NOMO-1 treated with DMSO at 0.1 percent for 48 hours (cell line): ENCODE measurements around the gene TBCCD1.

Source experiments
- DNase-seq: peaks from one replicate; lab custom pipeline; 2025; ENCODE audit not compliant: unreplicated experiment; lab: John Stamatoyannopoulos, UW

Gene TBCCD1, protein sequence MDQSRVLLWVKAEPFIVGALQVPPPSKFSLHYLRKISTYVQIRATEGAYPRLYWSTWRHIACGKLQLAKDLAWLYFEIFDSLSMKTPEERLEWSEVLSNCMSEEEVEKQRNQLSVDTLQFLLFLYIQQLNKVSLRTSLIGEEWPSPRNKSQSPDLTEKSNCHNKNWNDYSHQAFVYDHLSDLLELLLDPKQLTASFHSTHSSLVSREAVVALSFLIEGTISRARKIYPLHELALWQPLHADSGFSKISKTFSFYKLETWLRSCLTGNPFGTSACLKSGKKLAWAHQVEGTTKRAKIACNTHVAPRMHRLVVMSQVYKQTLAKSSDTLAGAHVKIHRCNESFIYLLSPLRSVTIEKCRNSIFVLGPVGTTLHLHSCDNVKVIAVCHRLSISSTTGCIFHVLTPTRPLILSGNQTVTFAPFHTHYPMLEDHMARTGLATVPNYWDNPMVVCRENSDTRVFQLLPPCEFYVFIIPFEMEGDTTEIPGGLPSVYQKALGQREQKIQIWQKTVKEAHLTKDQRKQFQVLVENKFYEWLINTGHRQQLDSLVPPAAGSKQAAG

DNA sequence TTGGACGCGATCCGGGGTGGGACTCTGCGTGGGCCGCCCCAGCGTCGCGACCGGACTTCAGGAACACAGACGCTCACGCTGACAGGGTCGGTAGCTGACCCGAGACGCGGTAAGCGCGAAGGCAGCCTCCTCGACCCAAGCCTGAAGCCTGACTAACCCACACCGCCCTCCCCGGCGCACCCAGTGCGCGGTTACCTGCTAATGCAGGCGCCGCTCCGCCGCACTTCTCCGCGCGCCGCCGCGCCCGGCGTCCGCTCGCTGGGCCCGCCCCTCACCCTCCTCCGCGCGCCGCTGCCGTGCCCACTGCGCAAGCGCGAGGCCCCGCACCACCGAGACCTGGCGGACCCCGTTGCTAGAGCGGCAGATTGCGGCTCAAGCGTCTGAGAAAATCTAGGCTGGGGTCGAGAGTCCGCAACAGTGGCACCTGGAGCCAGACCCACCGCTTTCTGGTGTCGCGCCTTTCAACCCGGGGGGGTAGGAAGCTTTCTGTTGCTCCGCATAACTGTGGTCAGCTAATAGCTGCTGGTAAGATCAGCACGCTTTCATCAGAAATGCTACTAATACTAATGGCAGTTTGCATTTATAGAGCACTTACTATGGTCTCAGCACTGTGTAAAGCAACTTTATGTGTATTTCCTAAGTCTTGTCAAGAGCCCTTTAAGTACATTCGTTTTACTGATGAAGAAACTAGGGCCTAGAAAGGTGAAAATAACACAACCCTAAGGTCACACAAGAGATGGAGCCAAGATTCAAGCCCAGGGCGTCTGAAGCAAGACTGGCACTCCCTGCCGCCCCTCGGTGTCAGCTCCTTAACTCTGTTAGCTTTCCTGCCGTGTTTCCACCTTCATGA is at the start of gene TBCCD1:
TBCCD1 (minus strand) TSS at position 268 of the 850 bp plus-strand sequence. CDS start 3,010 bp downstream, outside the sequence.
- peak; percentile 92 for DNase-seq

DNA sequence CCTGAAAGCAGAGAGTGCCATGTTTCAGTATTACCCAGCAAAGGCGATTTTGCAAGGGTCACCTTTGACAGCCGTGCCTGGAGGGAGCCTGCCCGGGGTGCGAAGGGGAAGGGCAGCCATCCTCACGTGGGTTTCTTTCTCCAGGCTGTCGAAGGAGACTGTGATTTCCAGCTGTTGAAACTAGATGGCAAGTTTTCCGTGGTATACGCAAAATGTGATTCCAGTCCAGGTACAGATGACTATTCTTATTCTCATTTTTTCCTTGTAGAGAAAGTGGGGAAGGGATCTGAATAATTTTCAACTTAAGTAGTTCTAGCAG is 49.1 kb upstream of the TBCCD1 start:
- DNase-seq, result no peak

DNA sequence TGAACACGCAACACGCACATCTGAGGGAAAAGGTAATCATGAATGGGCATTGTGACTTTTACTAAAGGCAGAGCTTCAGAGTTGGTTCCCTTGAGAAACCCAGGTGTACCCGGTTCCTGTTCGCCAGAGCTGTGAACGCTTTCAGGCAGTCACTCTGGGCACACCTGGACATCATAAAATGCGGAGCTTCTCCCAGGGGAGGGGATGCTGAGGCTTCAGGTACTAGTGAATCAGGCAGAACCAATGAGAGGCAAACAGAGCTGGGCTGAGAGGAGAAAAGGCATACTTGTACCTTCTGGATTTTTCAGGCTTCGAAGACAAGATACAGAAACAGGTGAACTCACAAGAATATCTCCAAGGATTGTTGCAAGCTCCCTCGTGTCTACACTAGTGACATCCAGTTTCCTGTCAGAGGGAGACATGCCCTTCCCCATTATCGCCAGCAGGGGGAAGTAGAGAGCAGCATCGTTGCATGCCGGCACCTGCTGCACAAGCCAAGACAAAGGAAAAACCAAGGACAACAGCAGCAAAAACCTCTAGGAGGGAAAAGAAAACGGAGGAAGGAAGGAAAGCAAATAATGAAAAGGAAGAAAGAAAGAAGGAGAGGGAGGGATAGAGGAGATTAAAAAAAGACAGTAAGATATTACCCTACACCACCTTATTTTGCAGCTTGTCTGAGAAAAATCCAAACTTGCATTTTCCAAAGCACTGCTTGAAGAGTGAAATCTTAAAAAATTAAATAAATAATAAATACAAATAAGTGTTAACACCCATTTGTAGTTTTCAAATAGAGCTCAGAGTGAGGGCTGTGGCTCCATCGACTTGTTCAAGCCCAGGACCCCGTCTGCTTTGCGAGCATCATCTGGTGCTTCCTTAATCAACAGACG is 47.7 kb upstream of the TBCCD1 start:
- DNase-seq, result peak; percentile 76

DNA sequence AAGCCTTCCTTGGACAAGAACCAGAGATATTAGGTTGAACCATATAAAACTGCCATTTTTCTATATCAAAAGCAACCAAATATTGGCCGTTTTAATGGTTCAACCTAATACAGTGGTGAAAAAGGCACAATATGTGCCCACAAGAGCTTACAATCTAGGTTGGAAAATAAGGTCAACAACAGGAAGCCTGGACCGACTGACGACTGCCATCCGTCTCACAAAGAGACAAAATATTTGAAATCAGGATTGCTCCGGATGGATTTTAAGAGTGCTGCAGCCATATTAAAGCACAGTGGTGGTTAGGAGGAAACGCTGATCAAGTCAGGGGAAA is 47.1 kb upstream of the TBCCD1 start:
- no peak for DNase-seq

DNA sequence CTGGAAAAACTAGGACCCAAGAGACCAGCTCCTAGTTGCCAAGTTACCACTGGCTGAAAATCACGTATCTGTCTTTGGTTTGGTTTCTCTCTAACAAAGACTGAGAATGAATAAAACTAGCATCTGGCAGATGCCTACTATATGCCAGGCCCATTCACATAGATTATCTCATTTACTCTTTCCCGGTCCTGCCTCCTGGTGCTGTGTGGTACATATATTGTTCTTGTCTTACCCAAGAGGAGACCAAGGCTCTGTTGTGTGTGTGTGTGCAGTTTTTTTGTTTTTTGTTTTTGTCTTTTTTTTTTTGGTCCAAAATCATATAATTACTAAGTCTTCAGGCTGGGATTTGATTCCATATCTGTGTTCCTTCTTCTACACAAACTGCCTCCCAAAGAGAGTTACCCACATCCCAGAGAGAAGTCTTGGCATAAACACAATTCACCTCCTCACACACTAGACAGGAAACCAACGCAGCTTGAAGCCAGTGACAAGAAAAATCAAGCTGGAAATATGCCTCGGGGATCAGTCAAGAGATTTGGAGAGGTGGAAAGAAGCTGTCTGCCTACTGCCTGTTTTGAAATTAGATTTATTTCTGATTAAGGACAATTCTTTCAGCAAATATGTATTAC is 46.6 kb upstream of the TBCCD1 start:
- no peak for DNase-seq

DNA sequence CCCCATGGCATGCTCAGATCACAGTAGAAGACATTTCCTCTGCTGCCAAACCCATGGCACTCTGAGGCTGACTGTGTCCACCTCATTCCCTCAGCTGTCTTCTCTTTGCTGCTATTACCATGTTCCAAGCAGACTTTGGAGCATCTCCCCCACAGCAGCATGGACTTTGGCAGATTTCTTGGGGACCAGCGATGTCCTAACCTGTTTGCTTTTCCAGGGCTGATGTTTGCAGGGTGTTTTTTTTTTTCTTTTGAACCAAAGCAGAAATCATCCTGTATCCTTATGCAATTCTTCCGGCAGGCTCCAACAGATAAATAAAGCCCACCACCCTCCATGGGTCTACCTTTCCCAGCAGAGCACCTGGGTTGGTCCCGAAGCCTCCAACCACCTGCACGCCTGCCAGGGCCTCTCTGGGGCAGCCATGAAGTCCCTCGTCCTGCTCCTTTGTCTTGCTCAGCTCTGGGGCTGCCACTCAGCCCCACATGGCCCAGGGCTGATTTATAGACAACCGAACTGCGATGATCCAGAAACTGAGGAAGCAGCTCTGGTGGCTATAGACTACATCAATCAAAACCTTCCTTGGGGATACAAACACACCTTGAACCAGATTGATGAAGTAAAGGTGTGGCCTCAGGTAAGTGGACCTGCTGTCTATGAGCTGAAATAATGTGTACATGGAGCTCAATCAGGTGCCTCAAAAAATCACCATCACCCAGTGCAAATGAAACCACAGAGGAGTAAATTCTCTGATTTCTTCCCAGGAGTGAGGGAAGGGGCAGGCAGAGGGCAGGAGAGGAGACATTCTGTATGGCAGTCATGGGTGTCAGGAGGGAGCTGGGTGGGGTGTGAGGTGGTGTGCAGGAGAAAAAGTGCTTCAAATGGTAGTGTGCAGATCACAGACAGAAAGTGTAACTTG is 45.8 kb upstream of the TBCCD1 start, which contains the start of gene AHSG:
AHSG (plus strand) TSS at position 340 of the 916 bp plus-strand sequence; CDS start at position 422, 82 bp downstream.
- no peak for DNase-seq

DNA sequence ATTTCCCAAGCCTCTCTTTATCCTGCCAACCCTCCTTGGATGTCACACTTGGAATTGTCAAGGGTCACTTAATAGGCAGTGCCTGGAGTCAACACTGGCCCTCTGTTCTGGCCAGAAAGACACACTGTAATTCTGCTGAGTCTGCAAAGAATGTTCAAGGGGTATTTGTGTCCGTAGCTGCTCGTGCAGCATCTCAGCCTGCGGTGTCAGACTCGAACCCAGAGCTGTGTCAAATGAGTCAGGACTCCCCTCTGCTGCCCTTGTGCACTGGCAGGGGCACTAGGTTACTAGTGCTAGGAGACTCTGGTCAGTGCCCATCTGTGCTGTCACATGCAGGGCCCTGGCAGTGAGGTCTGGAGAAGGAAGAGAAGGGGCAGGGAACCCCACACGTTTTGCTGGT is 44.9 kb upstream of the TBCCD1 start:
- DNase-seq, result no peak

DNA sequence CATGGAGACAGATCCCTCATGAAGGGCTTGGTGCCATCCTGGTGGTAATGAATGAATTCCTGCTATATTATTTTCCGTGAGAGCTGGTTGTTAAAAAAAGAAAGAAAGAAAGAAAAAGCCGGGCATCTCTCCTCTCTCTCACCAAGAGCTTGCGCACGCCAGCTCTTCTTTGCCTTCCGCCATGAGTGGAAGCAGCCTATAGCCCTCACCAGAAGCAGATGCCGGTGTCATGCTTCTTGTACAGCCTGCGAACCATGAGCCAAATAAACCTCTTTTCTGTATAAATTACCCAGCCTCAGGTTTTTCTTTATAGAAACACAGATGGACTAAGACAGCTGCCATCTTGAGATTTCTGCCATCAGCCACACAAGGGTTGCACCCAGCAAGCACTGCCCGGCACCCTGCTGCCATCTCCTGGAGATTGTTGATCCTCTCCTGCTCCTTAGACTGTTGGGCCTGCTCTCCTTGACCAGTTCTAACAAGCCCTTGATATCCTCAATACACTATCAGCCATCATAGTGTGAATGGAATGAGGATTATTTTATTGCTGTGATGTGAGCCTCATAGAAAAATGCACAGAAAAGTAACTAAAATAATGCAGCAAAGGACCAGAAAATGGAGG is 42.2 kb upstream of the TBCCD1 start:
- peak; percentile 11 for DNase-seq

DNA sequence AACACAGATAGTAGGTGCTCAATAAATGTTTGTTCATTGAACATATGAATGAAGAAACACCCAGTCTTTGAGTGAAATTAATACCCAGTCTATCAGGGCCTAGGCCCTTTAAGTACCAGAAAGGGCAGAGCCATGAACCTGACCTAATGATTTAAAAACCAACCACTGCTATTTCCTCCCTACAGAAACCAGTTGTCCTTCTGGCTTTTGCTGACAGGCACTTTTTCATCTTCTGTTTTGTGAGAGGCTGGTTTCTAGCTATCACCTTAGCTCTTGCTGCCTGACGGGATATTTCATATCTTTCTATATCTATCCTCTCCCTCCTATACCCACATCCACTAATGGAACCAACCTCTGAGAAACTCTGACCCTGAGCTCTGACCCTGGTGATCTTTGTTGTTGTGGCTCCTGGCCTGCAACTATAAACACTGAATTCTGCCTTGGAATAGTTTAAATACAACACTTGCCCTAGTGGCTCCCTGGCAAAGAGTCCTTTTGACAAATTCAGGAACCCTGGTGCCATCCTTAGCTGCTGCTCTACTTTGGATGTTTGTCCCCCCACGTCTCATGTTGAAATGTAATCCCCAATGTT is 41.6 kb upstream of the TBCCD1 start:
- no peak for DNase-seq

DNA sequence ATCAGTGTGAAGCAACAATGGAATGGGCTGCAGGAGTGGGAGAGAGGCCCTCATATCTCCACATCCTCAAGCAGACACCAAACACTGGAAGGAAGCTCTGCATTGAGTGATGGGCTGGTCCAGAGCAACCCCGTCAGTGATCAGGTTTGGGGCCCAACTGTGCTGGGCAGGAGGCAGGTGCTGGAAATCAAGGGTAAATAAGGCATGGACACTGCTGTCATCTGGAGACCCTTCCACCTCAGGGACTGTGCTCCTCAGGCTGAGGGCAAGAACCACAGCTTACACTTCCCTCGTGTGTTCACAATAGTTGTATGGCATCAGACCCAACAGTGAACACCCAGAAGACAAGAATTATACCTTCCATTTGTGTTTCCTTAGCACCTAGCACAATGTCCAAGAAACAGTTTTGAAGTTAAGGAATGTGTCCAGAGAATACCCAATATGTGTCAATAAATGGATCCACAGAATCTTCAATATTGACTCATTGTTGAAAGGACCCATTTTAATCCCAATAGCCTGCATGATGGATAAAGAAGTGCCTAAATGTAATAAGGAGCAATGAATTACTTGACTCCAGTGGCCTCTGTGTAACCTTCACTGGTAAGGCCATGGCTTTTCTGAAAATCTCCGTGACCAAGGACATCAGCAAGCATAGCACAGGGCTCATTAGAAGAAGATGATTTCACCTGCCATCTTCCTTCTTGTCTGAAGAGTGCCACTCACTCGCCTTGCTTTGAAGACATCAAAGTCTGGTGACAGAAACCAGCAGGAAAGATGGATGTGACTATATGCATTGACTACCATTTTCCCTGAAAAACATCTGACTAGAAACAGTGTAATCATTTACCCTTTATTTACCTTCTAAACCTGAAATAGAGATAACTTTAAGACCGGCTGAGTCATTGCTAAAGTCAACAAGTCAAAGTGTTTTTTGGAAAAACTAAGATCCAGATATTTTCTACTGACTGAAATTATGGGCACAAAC is 38.7 kb upstream of the TBCCD1 start:
- no peak for DNase-seq

DNA sequence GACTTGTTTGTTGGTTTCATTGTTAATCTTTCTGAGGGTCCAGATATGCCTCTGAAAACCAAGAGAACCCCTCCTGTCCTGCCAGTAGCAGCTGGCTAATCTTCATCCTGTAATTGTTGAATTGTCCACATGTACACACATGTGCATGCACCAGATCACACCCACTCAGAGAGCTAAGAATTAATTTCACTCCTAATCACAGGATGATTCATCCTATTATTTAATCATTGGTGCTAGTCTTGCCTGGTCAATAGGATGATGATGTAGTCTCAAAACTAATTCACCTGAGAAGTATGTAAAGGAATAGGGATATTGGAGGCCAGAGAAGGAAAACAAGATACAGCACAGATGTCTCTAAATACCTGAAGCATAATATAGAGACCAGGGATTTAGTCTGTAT is 37.9 kb upstream of the TBCCD1 start:
- no peak for DNase-seq

DNA sequence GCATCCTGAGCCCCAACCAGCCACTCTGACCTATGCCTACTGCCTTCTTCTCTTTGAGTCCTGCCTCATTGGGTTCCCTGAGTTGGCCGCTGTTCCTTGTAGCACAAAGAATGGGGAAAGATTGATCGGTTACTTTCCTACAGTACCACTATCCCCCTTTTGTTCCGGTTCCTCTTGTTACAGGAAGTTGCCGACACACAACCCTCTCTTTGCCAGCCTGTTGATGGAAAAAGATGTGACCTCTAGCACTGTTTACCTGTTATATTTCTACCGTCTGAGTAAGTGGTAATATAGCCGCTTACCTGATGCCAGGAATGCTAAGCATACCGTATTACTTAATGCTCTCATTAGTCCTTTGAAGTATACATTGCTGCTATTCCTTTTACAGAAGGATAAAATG is 36.0 kb upstream of the TBCCD1 start:
- no peak for DNase-seq

DNA sequence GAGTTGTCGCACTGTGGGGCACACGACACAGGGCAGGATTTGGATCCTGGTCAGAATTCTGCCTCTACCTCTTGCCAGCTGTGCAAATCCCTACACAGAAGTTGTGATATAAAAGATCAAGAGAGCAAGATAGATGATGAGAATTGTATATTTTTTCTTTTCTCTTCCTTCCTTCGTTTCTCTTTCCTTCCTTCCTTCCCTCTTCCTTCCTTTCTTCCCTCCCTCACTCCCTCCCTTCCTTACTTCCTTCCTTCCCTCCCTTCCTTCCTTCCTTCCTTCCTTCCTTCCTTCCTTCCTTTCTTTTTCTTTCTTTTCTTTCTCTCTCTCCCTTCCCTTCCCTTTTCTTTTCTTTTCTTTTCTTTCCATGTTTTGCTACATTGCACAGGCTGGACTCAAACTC is 33.8 kb upstream of the TBCCD1 start:
- DNase-seq, result no peak

DNA sequence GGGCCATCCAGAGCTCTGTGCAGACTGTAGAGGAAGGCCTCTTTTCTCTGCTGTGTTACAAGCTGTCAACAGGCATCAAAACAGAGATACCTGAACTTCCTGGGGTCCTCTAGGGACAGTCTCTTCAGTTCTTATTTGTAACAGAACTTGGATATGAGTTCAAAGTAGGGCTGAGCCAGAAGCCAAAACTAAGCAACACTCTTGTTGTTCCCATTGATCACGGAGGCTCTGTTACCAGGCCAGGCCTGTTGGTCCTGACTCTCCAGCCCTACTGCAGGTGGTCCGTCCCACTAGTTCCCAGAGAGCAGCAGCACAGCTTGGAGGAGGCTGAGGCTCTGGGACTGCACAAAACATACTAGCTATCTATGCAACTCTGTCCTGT is 32.6 kb upstream of the TBCCD1 start:
- no peak for DNase-seq

DNA sequence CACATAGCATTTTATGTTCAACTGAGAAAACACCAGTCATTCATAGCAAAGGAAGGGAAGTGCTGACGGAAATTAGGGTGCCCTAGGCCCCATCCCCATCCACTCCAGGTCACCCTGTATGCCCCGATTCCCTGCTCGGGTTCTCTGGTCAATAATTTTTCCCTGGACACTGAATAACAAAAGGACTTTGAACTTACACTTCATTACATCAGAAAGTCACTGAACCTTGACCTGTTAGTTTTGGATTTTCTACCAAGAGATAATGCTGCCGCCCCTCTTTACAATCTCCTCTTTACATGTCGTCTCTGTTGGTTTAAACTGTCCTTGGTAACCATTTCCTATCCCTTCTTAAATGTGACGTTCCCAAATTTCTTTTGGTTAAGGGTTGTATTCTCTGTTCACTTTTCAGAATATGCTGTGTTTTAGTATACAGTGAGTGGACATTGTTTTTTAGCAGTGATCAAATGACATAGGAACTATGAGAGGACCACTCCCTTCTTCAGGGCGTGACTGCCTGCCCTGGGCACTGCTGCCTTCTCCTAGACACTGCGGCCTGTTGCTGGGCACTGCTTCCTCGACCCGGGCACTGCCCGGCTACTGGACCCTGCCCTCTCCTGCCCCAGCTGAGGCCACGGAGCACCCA is 32.1 kb upstream of the TBCCD1 start:
- DNase-seq, result no peak

DNA sequence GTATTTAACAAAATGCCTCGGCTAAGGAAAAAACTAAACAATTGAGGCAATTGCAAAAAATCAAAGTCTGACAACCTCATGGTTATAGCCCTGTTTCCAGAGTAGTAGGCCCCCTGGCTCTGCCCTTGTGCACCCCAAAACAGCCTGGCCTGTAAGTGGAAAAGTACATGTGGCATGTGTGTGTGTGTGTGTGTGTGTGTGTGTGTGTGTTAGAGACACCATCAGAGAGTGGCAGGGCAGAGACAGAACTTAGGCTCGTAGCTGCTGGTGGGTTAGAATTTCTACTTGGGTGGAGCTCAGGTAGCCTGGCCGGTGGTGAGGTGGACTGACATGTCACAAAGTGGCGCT is 31.6 kb upstream of the TBCCD1 start:
- no peak for DNase-seq

DNA sequence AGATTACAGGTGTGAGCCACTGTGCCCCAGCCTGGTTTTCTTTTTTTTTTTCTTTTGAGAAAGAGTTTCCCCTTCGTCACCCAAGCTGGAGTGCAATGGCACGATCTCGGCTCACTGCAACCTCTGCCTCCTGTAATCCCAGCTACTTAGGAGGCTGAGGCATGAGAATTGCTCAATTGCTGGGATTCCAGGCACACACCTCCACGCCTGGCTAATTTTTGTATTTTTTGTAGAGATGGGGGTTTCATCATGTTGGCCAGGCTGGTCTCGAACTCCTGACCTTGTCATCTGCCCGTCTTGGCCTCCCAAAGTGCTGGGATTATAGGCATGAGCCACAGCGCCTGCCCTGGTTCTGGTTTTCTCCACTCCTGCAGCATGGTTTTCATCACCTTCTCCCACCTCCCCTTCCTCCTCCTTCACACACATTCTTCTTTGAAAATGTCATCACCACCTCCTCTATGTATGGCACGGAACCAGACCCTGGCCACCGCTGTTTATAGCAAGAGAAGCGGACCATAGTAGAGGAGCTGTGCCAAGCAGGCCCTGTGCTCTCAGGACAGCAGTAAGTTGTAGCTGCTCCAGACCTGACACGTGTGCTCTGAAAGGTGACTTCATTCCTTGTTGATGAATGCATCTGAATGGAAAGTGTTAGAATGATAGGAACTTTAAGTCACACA is 31.1 kb upstream of the TBCCD1 start:
- DNase-seq, result no peak
